Smooth muscle cell (in vitro differentiated cells): ENCODE results near the gene SASS6. TPM values are rescaled to one million over a fixed set of nuclear protein-coding genes. Genes with fewer than 3 reads are reported as not detected.

Experiments
- DNase-seq: peaks from one replicate; lab custom pipeline; 2025; ENCODE audit not compliant: unreplicated experiment; lab: John Stamatoyannopoulos, UW
- H2AFZ ChIP-seq: fragments of 200-600 bp; sonication (generic); 2 replicates; pipeline ENCODE4 v1.6.0; 2016; ENCODE audit warnings: antibody characterized with exemption, low read depth, mild to moderate bottlenecking
- H3F3A ChIP-seq: fragments of 200-600 bp; sonication (generic); 2 replicates; pipeline ENCODE4 v1.6.0; 2017; ENCODE audit warnings: antibody characterized with exemption, low read depth
- H3K27ac ChIP-seq: fragments of 200-600 bp; sonication (generic); 2 replicates; pipeline ENCODE4 v1.5.1; 2016; ENCODE audit warnings: low read depth, mild to moderate bottlenecking
- H3K27me3 ChIP-seq: fragments of 200-600 bp; sonication (generic); 2 replicates; pipeline ENCODE4 v1.6.1; 2016; ENCODE audit warnings: low read depth, mild to moderate bottlenecking
- H3K36me3 ChIP-seq: fragments of 200-600 bp; sonication (generic); 2 replicates; pipeline ENCODE4 v1.5.1; 2016; ENCODE audit warnings: low read depth
- H3K4me1 ChIP-seq: fragments of 200-600 bp; sonication (generic); 2 replicates; pipeline ENCODE4 v1.5.1; 2016; ENCODE audit warnings: low read depth
- H3K4me2 ChIP-seq: fragments of 200-600 bp; sonication (generic); 2 replicates; pipeline ENCODE4 v1.6.0; 2016; ENCODE audit warnings: mild to moderate bottlenecking
- H3K4me3 ChIP-seq: fragments of 200-600 bp; sonication (generic); 2 replicates; pipeline ENCODE4 v1.5.1; 2016; ENCODE audit warnings: mild to moderate bottlenecking
- H3K79me2 ChIP-seq: fragments of 200-600 bp; sonication (generic); 2 replicates; pipeline ENCODE4 v1.6.0; 2016; ENCODE audit warnings: low read depth, mild to moderate bottlenecking
- H3K9ac ChIP-seq: fragments of 200-600 bp; sonication (generic); 2 replicates; pipeline ENCODE4 v1.6.0; 2016; ENCODE audit warnings: low read depth
- H3K9me3 ChIP-seq: fragments of 200-600 bp; sonication (generic); replicated peaks from 2 replicates; pipeline ENCODE4 v1.5.1; 2016; ENCODE audit warnings: low read depth
- H4K20me1 ChIP-seq: fragments of 200-600 bp; sonication (generic); 2 replicates; pipeline ENCODE4 v1.6.0; 2016; ENCODE audit warnings: low read depth
- CTCF ChIP-seq: fragments of 200-600 bp; sonication (generic); IDR thresholded peaks from 2 replicates; pipeline ENCODE4 v1.5.1; 2017; ENCODE audit warnings: borderline replicate concordance, mild to moderate bottlenecking, antibody characterized with exemption; ENCODE audit not compliant: insufficient read depth, poor library complexity, severe bottlenecking
- WGBS: methylation state at CpG from one replicate; pipeline ENCODE4 v1.1.7; 2016; ENCODE audit warnings: low lambda C conversion rate; 5-methylcytosine and 5-hydroxymethylcytosine counted together
- polyA plus RNA-seq: library from polyadenylated mRNA; unstranded; fragments of >200 nt; fragmentation: Nextera tagmentation; extraction: Ambion mirVana; gene quantifications from 2 replicates; pipeline ENCODE4 v1.2.1, GENCODE V29; 2016
- total RNA-seq: library from RNA; depleted of rRNA; stranded (reverse); fragments of >200 nt; gene quantifications from 2 replicates; pipeline ENCODE4 v1.2.3, GENCODE V29; 2014

The SASS6 gene
- total and polyA plus RNA-seq, 2 experiments from 2014 or later, result 1.9 to 6.0 TPM

- no peaks in the 10 kb centered on the region for H3K4me1 ChIP-seq
- no peak for DNase-seq
- peaks cover 40% of the 10 kb centered on the region for H3K36me3 ChIP-seq
- H3K9ac ChIP-seq, result no peak overlapping the region
- WGBS, result 98% methylated on average over 2 of the region's 2 CpGs
- H3K79me2 ChIP-seq, result peaks cover 21% of the 10 kb centered on the region
- no peaks in the 10 kb centered on the region for H3F3A ChIP-seq
- H3K4me3 ChIP-seq, result no peak overlapping the region
- H4K20me1 ChIP-seq, result peaks cover 64% of the 10 kb centered on the region
- H3K9me3 ChIP-seq, result no peaks in the 10 kb centered on the region
- no peak overlapping the region for H3K4me2 ChIP-seq
- H3K27ac ChIP-seq, result no peak overlapping the region
- TF ChIP-seq CTCF, result no peak
- no peaks in the 10 kb centered on the region for H3K27me3 ChIP-seq
- H2AFZ ChIP-seq, result no peak overlapping the region
These were observed 66.8 kb downstream of the SASS6 start for GRCh38 chr1:100065969-100066227.

GRCh38 chr1:100065183-100065968 is 67.4 kb downstream of the SASS6 start:
- no peak for TF ChIP-seq CTCF
- Histone ChIP-seq H3K9me3 (no peaks in the 10 kb centered on the region), H3K27ac (no peak overlapping the region), H3K36me3 (peaks cover 46% of the 10 kb centered on the region), H3K4me3 (no peak overlapping the region), H3K79me2 (peaks cover 26% of the 10 kb centered on the region), H3K4me1 (no peaks in the 10 kb centered on the region), H2AFZ (no peak overlapping the region), H3K27me3 (no peaks in the 10 kb centered on the region), H4K20me1 (peaks cover 69% of the 10 kb centered on the region), H3F3A (no peaks in the 10 kb centered on the region), H3K4me2 (no peak overlapping the region), H3K9ac (no peak overlapping the region)
- no peak for DNase-seq
- no CpG with 5 or more reads among the region's 1 CpG for WGBS

- no peak for TF ChIP-seq CTCF
- no peak for DNase-seq
- Histone ChIP-seq H3K9ac (no peak overlapping the region), H3K4me3 (no peak overlapping the region), H3K9me3 (no peaks in the 10 kb centered on the region), H3K79me2 (peaks cover 51% of the 10 kb centered on the region), H3K27me3 (no peaks in the 10 kb centered on the region), H3K4me1 (no peaks in the 10 kb centered on the region), H4K20me1 (peaks cover 83% of the 10 kb centered on the region), H3F3A (no peaks in the 10 kb centered on the region), H3K27ac (no peak overlapping the region), H3K4me2 (no peak overlapping the region), H3K36me3 (peaks cover 33% of the 10 kb centered on the region), H2AFZ (no peak overlapping the region)
- WGBS, result 92% methylated on average over 3 of the region's 3 CpGs
These were observed 71.0 kb downstream of the SASS6 start for GRCh38 chr1:100061681-100062080.

GRCh38 chr1:100053727-100054126 is 79.0 kb downstream of the SASS6 start:
- Histone ChIP-seq H3K27me3 (no peaks in the 10 kb centered on the region), H3F3A (no peaks in the 10 kb centered on the region), H3K4me3 (no peak overlapping the region), H3K4me1 (no peaks in the 10 kb centered on the region), H3K9ac (no peak overlapping the region), H4K20me1 (peaks cover 94% of the 10 kb centered on the region), H2AFZ (no peak overlapping the region), H3K4me2 (no peak overlapping the region), H3K79me2 (peaks cover 89% of the 10 kb centered on the region), H3K9me3 (no peaks in the 10 kb centered on the region), H3K36me3 (no peaks in the 10 kb centered on the region), H3K27ac (no peak overlapping the region)
- 92% methylated on average over 4 of the region's 4 CpGs for WGBS
- no peak for DNase-seq
- no peak for TF ChIP-seq CTCF
